ENCODE data around the gene KRT10. TPM values are rescaled to one million over a fixed set of nuclear protein-coding genes. Genes with fewer than 3 reads are reported as not detected.

The KRT10 gene
- total RNA-seq, 3 donors from 2014 or later = 24.5 to 33.1 (median 26.4) TPM

DNA sequence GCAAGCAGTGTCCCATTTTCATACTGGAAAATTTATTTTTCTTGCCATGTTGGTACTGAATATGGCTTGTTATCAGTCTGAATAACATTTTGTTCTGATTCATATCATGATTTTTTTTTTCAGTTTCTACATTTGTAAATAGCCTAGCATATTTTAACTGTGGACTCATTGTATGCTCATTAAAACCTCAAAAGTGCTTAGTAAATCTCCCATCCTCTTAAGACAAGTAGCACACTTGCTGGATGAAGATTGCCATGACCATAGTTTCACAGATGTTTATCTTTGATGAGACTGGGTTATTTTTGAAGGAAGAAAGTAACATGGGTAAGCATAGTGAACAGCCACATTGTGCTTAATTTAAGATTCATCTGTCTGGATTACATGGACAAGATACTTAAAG lies 878 bp downstream of the KRT10 start:
- no peak for DNase-seq
- intact Hi-C loops (cut with DNase I, micrococcal nuclease) = no loop called here
- no peaks in the 10 kb centered on the region for H3K9me3 ChIP-seq
- no peaks in the 10 kb centered on the region for H3K4me1 ChIP-seq (ENCODE audit: low read depth)
- H3K36me3 ChIP-seq (ENCODE audit: low read depth) = no peaks in the 10 kb centered on the region
- no peak overlapping the region for H3K4me3 ChIP-seq
- ATAC-seq = no peak
- no peak for TF ChIP-seq CTCF (IDR thresholded peaks at IDR 0.05)

GRCh38 chr17:40820228-40820838 lies 2.1 kb downstream of the KRT10 start:
- intact Hi-C loops (cut with DNase I, micrococcal nuclease) = no loop called here

GRCh38 chr17:40819528-40820125 lies 2.8 kb downstream of the KRT10 start:
- H3K36me3 ChIP-seq (ENCODE audit: low read depth) = no peaks in the 10 kb centered on the region
- no peak for TF ChIP-seq CTCF (IDR thresholded peaks at IDR 0.05)
- DNase-seq (no peak), ATAC-seq (no peak)
- H3K4me3 ChIP-seq = no peak overlapping the region
- intact Hi-C loops (cut with DNase I, micrococcal nuclease) = no loop called here
- no peaks in the 10 kb centered on the region for H3K4me1 ChIP-seq (ENCODE audit: low read depth)
- no peaks in the 10 kb centered on the region for H3K9me3 ChIP-seq

More at GRCh38 chr17:40820228-40820838, 2.1 kb downstream of the KRT10 start:
- Histone ChIP-seq H3K4me1 (ENCODE audit: low read depth) (no peaks in the 10 kb centered on the region), H3K36me3 (ENCODE audit: low read depth) (no peaks in the 10 kb centered on the region), H3K9me3 (no peaks in the 10 kb centered on the region), H3K4me3 (no peak overlapping the region)
- no peak for DNase-seq
- no peak for ATAC-seq
- no peak for TF ChIP-seq CTCF (IDR thresholded peaks at IDR 0.05)

- peak; percentile 80 to 90 (median 90) for DNase-seq
- TF ChIP-seq CTCF (IDR thresholded peaks at IDR 0.05) = no peak
- H3K4me3 ChIP-seq = peak overlapping the region; percentile 46
- H3K4me1 ChIP-seq (ENCODE audit: low read depth) = no peaks in the 10 kb centered on the region
- no peaks in the 10 kb centered on the region for H3K9me3 ChIP-seq
- ATAC-seq = peak; percentile 99
- intact Hi-C loops (cut with DNase I, micrococcal nuclease) = no loop called here
- H3K36me3 ChIP-seq (ENCODE audit: low read depth) = no peaks in the 10 kb centered on the region
Measured at GRCh38 chr17:40818733-40819527, 3.5 kb downstream of the KRT10 start.

DNA sequence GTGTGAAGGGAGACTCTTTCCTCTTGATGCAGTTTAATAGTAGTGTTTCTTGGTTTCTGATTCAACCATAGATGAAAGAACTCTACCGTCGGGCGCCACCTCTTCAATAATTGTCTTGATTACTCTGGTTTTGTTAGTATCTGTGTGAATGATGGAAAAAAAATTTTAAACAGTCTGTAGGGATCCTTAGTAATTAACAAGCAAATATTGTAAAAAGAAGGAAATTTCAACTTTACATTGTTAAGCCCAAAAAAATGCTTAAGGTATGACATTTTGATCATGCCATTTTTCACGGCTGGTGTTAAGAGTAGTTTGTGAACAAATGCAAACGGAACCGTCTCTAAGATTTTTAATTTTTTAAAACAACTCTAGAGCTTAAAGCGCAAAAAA lies 4.1 kb downstream of the KRT10 start:
- intact Hi-C loops (cut with DNase I, micrococcal nuclease) = no loop called here
- Histone ChIP-seq H3K4me3 (peak overlapping the region; percentile 46), H3K9me3 (no peaks in the 10 kb centered on the region), H3K36me3 (ENCODE audit: low read depth) (no peaks in the 10 kb centered on the region), H3K4me1 (ENCODE audit: low read depth) (no peaks in the 10 kb centered on the region)
- ATAC-seq = no peak
- DNase-seq = no peak
- TF ChIP-seq CTCF (IDR thresholded peaks at IDR 0.05) = no peak
